ENCODE measurements around the gene YWHAE. TPM values are rescaled to one million over a fixed set of nuclear protein-coding genes. Genes with fewer than 3 reads are reported as not detected.
"Not testable (repeated sequence)": the region's sequence is repeated elsewhere in the genome, so short reads cannot be mapped to it uniquely, and the experiment has no call there.

Gene YWHAE
- total RNA-seq, 1 donor from 2014 or later: 487 TPM

GRCh38 chr17:1412185-1413110 lies 12.4 kb upstream of the YWHAE start:
- DNase-seq (ENCODE audit: low read depth, low spot score): no peak

GRCh38 chr17:1402262-1402586 lies 2.2 kb upstream of the YWHAE start:
- DNase-seq (ENCODE audit: low read depth, low spot score): no peak

GRCh38 chr17:1398931-1399678 lies 917 bp downstream of the YWHAE start:
- no peak for DNase-seq (ENCODE audit: low read depth, low spot score)

GRCh38 chr17:1398028-1398427 lies 2.0 kb downstream of the YWHAE start:
- no peak for DNase-seq (ENCODE audit: low read depth, low spot score)

GRCh38 chr17:1395876-1396665 lies 4.0 kb downstream of the YWHAE start:
- not testable (repeated sequence) for DNase-seq (ENCODE audit: low read depth, low spot score)

GRCh38 chr17:1391577-1391976 lies 8.4 kb downstream of the YWHAE start:
- DNase-seq (ENCODE audit: low read depth, low spot score): no peak

- no peak for DNase-seq (ENCODE audit: low read depth, low spot score)
Measured at GRCh38 chr17:1390432-1391367, 9.3 kb downstream of the YWHAE start.

- not testable (repeated sequence) for DNase-seq (ENCODE audit: low read depth, low spot score)
Measured at GRCh38 chr17:1387490-1388227, 12.4 kb downstream of the YWHAE start.

- not testable (repeated sequence) for DNase-seq (ENCODE audit: low read depth, low spot score)
Measured at GRCh38 chr17:1386675-1387190, 13.3 kb downstream of the YWHAE start.

GRCh38 chr17:1386265-1386664 lies 13.8 kb downstream of the YWHAE start:
- no peak for DNase-seq (ENCODE audit: low read depth, low spot score)

- DNase-seq (ENCODE audit: low read depth, low spot score): no peak
Measured at GRCh38 chr17:1385861-1386260, 14.2 kb downstream of the YWHAE start.

GRCh38 chr17:1384905-1385435 lies 15.1 kb downstream of the YWHAE start:
- no peak for DNase-seq (ENCODE audit: low read depth, low spot score)

GRCh38 chr17:1379930-1380313 lies 20.1 kb downstream of the YWHAE start:
- DNase-seq (ENCODE audit: low read depth, low spot score): no peak

- no peak for DNase-seq (ENCODE audit: low read depth, low spot score)
Measured at GRCh38 chr17:1379208-1379929, 20.7 kb downstream of the YWHAE start.

GRCh38 chr17:1378476-1378860 lies 21.6 kb downstream of the YWHAE start:
- DNase-seq (ENCODE audit: low read depth, low spot score): not testable (repeated sequence)

GRCh38 chr17:1377334-1377733 lies 22.7 kb downstream of the YWHAE start:
- no peak for DNase-seq (ENCODE audit: low read depth, low spot score)

- DNase-seq (ENCODE audit: low read depth, low spot score): no peak
Measured at GRCh38 chr17:1376061-1376460, 24.0 kb downstream of the YWHAE start.

- DNase-seq (ENCODE audit: low read depth, low spot score): no peak
Measured at GRCh38 chr17:1375615-1376014, 24.4 kb downstream of the YWHAE start.
